ENCODE results near the gene LMF1.

GRCh38 chr16:847151-847550, 123.6 kb downstream of the LMF1 start:
- TF ChIP-seq POLR2A (IDR thresholded peaks at IDR 0.05; ENCODE audit: extremely low read depth, insufficient read length) (no peak), CTCF (IDR thresholded peaks at IDR 0.05; ENCODE audit: low read depth, low read length) (no peak), MYC (IDR thresholded peaks at IDR 0.05; ENCODE audit: low read depth, low read length) (no peak)
